Measurements from ENCODE around the gene ATP6V1F. TPM values are rescaled to one million over a fixed set of nuclear protein-coding genes. Genes with fewer than 3 reads are reported as not detected.

The ATP6V1F gene
- total and polyA plus RNA-seq, 2 experiments from 2014 or later, result 96.5 to 243 TPM

DNA sequence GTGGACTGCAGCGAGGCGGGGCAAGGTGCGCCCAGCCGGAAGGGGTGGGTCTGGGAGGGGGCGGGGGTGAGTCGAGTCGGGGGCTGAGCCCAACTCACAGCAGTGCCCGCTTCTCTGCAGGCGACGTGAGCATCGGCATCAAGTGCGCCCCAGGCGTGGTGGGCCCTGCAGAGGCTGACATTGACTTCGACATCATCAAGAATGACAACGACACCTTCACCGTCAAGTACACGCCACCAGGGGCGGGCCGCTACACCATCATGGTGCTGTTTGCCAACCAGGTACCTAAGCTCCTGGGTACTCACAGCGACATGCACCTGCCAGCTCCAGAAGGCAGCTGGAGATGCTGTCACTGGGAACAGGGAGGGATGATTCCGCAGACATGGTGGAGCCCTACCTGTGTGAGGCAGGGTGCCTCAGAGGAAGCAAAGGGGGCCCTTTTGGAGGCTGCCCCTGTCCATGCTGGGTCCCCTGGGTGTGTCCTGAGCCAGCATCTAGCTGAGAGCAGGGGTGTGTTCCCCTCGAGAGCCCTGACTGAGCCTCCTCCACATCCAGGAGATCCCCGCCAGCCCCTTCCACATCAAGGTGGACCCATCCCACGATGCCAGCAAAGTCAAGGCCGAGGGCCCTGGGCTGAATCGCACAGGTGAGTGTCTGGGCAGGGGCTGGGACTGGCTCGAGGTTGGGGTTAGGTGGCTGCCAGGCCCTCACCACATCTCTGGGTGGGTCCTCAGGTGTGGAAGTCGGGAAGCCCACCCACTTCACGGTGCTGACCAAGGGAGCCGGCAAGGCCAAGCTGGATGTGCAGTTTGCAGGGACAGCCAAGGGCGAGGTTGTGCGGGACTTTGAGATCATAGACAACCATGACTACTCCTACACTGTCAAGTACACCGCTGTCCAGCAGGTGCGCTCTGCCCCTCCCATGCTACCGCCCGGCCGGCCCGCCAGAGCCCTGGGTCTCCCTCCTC is 19.7 kb upstream of the ATP6V1F start:
- Histone ChIP-seq H3K79me2 (ENCODE audit: insufficient read depth) (peaks cover 20% of the 10 kb centered on the region; the same call in 1 of the 2 replicates), H3K9ac (no peak overlapping the region), H3K27me3 (replicated peaks; ENCODE audit: insufficient read depth) (no peaks in the 10 kb centered on the region), H3K9me3 (ENCODE audit: low read depth) (no peaks in the 10 kb centered on the region), H4K20me1 (ENCODE audit: insufficient read depth) (no peaks in the 10 kb centered on the region), H2AFZ (no peak overlapping the region), H3K4me1 (ENCODE audit: insufficient read depth) (peaks cover 7% of the 10 kb centered on the region; the same call in 1 of the 2 replicates), H3K4me2 (ENCODE audit: unreplicated experiment) (no peak overlapping the region), H3F3A (ENCODE audit: insufficient read depth) (peaks cover 34% of the 10 kb centered on the region; the same call in 1 of the 2 replicates), H3K9me2 (ENCODE audit: insufficient read depth) (no peaks in the 10 kb centered on the region), H3K27ac (no peak overlapping the region), H3K4me3 (no peak overlapping the region), H3K36me3 (ENCODE audit: low read depth) (peaks cover 85% of the 10 kb centered on the region; the same call in 1 of the 2 replicates)
- TF ChIP-seq EZH2 (IDR thresholded peaks at IDR 0.05; ENCODE audit: insufficient read depth, poor library complexity, severe bottlenecking), result no peak
- no peak for TF ChIP-seq EZH2phosphoT487 (IDR thresholded peaks at IDR 0.05; ENCODE audit: insufficient read depth, low read depth)
- WGBS, 2 experiments (ENCODE audit: low coverage in 1 of 2, low lambda C conversion rate in 2 of 2, missing lambda C conversion rate in 2 of 2), result 95 to 98% methylated on average over 30 to 37 of the region's 38 CpGs
- in situ Hi-C loops (cut with MboI), result no loop called here
- no peak for DNase-seq

DNA sequence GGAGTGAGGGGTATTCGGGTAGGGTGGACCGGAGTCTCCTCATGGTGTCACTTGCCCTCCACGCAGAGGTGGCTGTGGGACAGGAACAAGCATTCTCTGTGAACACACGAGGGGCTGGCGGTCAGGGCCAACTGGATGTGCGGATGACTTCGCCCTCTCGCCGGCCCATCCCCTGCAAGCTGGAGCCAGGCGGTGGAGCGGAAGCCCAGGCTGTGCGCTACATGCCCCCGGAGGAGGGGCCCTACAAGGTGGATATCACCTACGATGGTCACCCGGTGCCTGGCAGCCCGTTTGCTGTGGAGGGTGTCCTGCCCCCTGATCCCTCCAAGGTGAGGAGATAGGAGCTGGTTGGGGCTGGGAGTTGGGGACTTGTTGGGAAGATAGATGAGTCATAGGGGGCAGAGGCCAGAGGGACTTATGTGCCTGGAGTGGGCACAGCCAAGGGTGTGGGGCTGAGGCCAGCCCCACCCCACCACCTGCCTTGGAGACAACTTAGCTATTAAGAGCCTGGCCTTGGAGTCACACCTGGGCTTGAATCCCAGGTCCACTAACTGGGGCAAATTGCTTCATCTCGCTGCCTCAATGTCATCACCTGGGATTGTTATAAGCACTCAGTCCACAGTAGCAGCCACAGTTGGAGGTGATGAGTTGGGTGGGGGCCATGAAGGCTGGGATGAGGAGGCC is 18.6 kb upstream of the ATP6V1F start:
- H3K4me1 ChIP-seq (ENCODE audit: insufficient read depth), result peaks cover 7% of the 10 kb centered on the region; the same call in 1 of the 2 replicates

DNA sequence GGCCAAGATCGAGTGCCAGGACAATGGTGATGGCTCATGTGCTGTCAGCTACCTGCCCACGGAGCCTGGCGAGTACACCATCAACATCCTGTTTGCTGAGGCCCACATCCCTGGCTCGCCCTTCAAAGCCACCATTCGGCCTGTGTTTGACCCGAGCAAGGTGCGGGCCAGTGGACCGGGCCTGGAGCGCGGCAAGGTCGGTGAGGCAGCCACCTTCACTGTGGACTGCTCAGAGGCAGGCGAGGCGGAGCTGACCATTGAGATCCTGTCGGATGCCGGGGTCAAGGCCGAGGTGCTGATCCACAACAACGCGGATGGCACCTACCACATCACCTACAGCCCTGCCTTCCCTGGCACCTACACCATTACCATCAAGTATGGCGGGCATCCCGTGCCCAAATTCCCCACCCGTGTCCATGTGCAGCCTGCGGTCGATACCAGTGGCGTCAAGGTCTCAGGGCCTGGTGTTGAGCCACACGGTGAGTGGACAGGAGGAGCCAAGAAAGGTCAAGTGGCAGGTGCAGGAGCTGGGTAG is 17.8 kb upstream of the ATP6V1F start:
- Histone ChIP-seq H3K4me1 (ENCODE audit: insufficient read depth) (peaks cover 7% of the 10 kb centered on the region; the same call in 1 of the 2 replicates), H3K4me2 (ENCODE audit: unreplicated experiment) (no peak overlapping the region), H3K36me3 (ENCODE audit: low read depth) (peaks cover 66% of the 10 kb centered on the region; the same call in 1 of the 2 replicates), H3K9me3 (ENCODE audit: low read depth) (no peaks in the 10 kb centered on the region), H3K4me3 (no peak overlapping the region), H3K27ac (no peak overlapping the region), H2AFZ (no peak overlapping the region), H3K79me2 (ENCODE audit: insufficient read depth) (0 out of 2 replicates have a peak, but pooled peaks cover 2% of the 10 kb centered on the region), H3F3A (ENCODE audit: insufficient read depth) (peaks cover 28% of the 10 kb centered on the region; the same call in 1 of the 2 replicates), H4K20me1 (ENCODE audit: insufficient read depth) (no peaks in the 10 kb centered on the region), H3K27me3 (replicated peaks; ENCODE audit: insufficient read depth) (no peaks in the 10 kb centered on the region), H3K9me2 (ENCODE audit: insufficient read depth) (no peaks in the 10 kb centered on the region), H3K9ac (no peak overlapping the region)
- WGBS, 2 experiments (ENCODE audit: low coverage in 1 of 2, low lambda C conversion rate in 2 of 2, missing lambda C conversion rate in 2 of 2), result 89% methylated on average over 25 of the region's 25 CpGs
- no peak for DNase-seq
- TF ChIP-seq EZH2phosphoT487 (IDR thresholded peaks at IDR 0.05; ENCODE audit: insufficient read depth, low read depth) (no peak), EZH2 (IDR thresholded peaks at IDR 0.05; ENCODE audit: insufficient read depth, poor library complexity, severe bottlenecking) (no peak)
- in situ Hi-C loops (cut with MboI), result no loop called here

More for the DNA sequence above, 18.6 kb upstream of the ATP6V1F start:
- Histone ChIP-seq H3F3A (ENCODE audit: insufficient read depth) (peaks cover 30% of the 10 kb centered on the region; the same call in 1 of the 2 replicates), H3K9me2 (ENCODE audit: insufficient read depth) (no peaks in the 10 kb centered on the region), H3K9ac (no peak overlapping the region), H3K4me2 (ENCODE audit: unreplicated experiment) (no peak overlapping the region), H3K4me3 (no peak overlapping the region), H3K79me2 (ENCODE audit: insufficient read depth) (peaks cover 9% of the 10 kb centered on the region; the same call in 1 of the 2 replicates), H3K36me3 (ENCODE audit: low read depth) (peaks cover 73% of the 10 kb centered on the region; the same call in 1 of the 2 replicates), H3K27ac (no peak overlapping the region), H3K27me3 (replicated peaks; ENCODE audit: insufficient read depth) (no peaks in the 10 kb centered on the region), H3K9me3 (ENCODE audit: low read depth) (no peaks in the 10 kb centered on the region), H2AFZ (no peak overlapping the region), H4K20me1 (ENCODE audit: insufficient read depth) (no peaks in the 10 kb centered on the region)
- no peak for TF ChIP-seq EZH2 (IDR thresholded peaks at IDR 0.05; ENCODE audit: insufficient read depth, poor library complexity, severe bottlenecking)
- no peak for TF ChIP-seq EZH2phosphoT487 (IDR thresholded peaks at IDR 0.05; ENCODE audit: insufficient read depth, low read depth)
- WGBS, 2 experiments (ENCODE audit: low coverage in 1 of 2, low lambda C conversion rate in 2 of 2, missing lambda C conversion rate in 2 of 2), result 91 to 93% methylated on average over 17 of the region's 17 CpGs
- in situ Hi-C loops (cut with MboI), result no loop called here
- no peak for DNase-seq

DNA sequence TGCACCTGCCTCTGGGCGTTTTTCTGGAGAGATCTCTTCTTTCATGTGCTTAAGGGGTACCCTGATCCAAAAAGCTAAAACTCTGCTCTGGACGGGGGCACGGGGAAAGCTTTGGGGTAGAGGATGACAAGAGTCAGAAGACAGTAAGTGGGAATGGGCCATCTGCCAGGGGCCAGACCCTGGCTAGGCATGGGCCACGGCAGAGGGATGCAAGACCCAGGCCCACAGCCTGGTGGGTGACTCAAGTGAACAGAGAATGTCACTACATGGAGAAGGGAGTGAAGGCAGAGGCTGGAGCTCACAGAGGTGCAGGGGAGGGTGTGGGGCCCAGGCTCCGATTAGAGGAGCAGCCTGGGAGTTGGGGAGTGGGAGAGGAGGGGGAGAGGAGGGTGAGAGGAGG is 17.2 kb upstream of the ATP6V1F start:
- peaks cover 63% of the 10 kb centered on the region; the same call in 1 of the 2 replicates for H3K36me3 ChIP-seq (ENCODE audit: low read depth)

More for the DNA sequence above, 17.2 kb upstream of the ATP6V1F start:
- Histone ChIP-seq H3F3A (ENCODE audit: insufficient read depth) (peaks cover 25% of the 10 kb centered on the region; the same call in 1 of the 2 replicates), H3K9ac (no peak overlapping the region), H3K27me3 (replicated peaks; ENCODE audit: insufficient read depth) (no peaks in the 10 kb centered on the region), H3K4me1 (ENCODE audit: insufficient read depth) (peaks cover 7% of the 10 kb centered on the region; the same call in 1 of the 2 replicates), H3K27ac (no peak overlapping the region), H3K4me3 (no peak overlapping the region), H3K4me2 (ENCODE audit: unreplicated experiment) (no peak overlapping the region), H3K9me3 (ENCODE audit: low read depth) (no peaks in the 10 kb centered on the region), H4K20me1 (ENCODE audit: insufficient read depth) (no peaks in the 10 kb centered on the region), H3K9me2 (ENCODE audit: insufficient read depth) (no peaks in the 10 kb centered on the region), H3K79me2 (ENCODE audit: insufficient read depth) (no peaks in the 10 kb centered on the region), H2AFZ (no peak overlapping the region)
- no peak for DNase-seq
- TF ChIP-seq EZH2phosphoT487 (IDR thresholded peaks at IDR 0.05; ENCODE audit: insufficient read depth, low read depth), result no peak
- no peak for TF ChIP-seq EZH2 (IDR thresholded peaks at IDR 0.05; ENCODE audit: insufficient read depth, poor library complexity, severe bottlenecking)
- WGBS, 2 experiments (ENCODE audit: low coverage in 1 of 2, low lambda C conversion rate in 2 of 2, missing lambda C conversion rate in 2 of 2), result 93 to 99% methylated on average over 5 of the region's 5 CpGs
- in situ Hi-C loops (cut with MboI), result no loop called here

Measured in GM23248 (cell line).